Uterus (tissue), 2 donors: ENCODE data around the gene USP32.

Experiments used
- CTCF ChIP-seq, 4 experiments: fragments of 200-600 bp in 2 of 4; fragments of 450-650 bp in 2 of 4; sonication (generic) in 2 of 4; IDR thresholded peaks; one replicate each; pipeline ENCODE4 v1.5.1; 2016 to 2019; ENCODE audit warnings: antibody characterized with exemption in 4 of 4, mild to moderate bottlenecking in 2 of 4, moderate library complexity in 1 of 4
- POLR2A ChIP-seq, 2 donors: fragments of 450-650 bp; IDR thresholded peaks; one replicate each; pipeline ENCODE4 v1.6.1; 2016; ENCODE audit warnings: antibody characterized with exemption in 2 of 2, mild to moderate bottlenecking in 1 of 2, moderate library complexity in 1 of 2

- no peak for TF ChIP-seq CTCF (IDR thresholded peaks at IDR 0.05)
- TF ChIP-seq POLR2A (IDR thresholded peaks at IDR 0.05), result no peak
Measured at GRCh38 chr17:60410001-60410400, 18.1 kb upstream of the USP32 start.
